ENCODE measurements around the gene ABO. TPM values are rescaled to one million over a fixed set of nuclear protein-coding genes. Genes with fewer than 3 reads are reported as not detected.

The ABO gene
- total and polyA plus RNA-seq, 8 donors: 2.6 to 7.9 (median 5.0) TPM

GRCh38 chr9:133258061-133259015, 16.7 kb downstream of the ABO start:
- no peak overlapping the region for H3K27ac ChIP-seq
- no peak overlapping the region for H3K4me3 ChIP-seq
- no peaks in the 10 kb centered on the region for H3K4me1 ChIP-seq
- intact Hi-C loops (cut with DNase I): no loop called here
- no peaks in the 10 kb centered on the region for H3K27me3 ChIP-seq
- TF ChIP-seq CTCF (IDR thresholded peaks at IDR 0.05): no peak
- no peaks in the 10 kb centered on the region for H3K36me3 ChIP-seq
- DNase-seq (no peak), ATAC-seq (peak; percentile 20)
- no peaks in the 10 kb centered on the region for H3K9me3 ChIP-seq

GRCh38 chr9:133257465-133257956, 17.5 kb downstream of the ABO start:
- Histone ChIP-seq H3K27me3 (no peaks in the 10 kb centered on the region), H3K4me1 (peaks cover 0 to 2% of the 10 kb centered on the region in 2 donors), H3K36me3 (no peaks in the 10 kb centered on the region), H3K4me3 (no peak overlapping the region), H3K27ac (no peak overlapping the region), H3K9me3 (no peaks in the 10 kb centered on the region)
- TF ChIP-seq CTCF (IDR thresholded peaks at IDR 0.05): no peak
- intact Hi-C loops (cut with DNase I): no loop called here
- ATAC-seq (no peak), DNase-seq (no peak)

- no peaks in the 10 kb centered on the region for H3K9me3 ChIP-seq
- no peaks in the 10 kb centered on the region for H3K36me3 ChIP-seq
- no peak overlapping the region for H3K4me3 ChIP-seq
- H3K4me1 ChIP-seq: peaks cover 0 to 6% of the 10 kb centered on the region in 2 donors
- no peak overlapping the region for H3K27ac ChIP-seq
- TF ChIP-seq CTCF (IDR thresholded peaks at IDR 0.05): no peak
- no peaks in the 10 kb centered on the region for H3K27me3 ChIP-seq
- ATAC-seq (no peak), DNase-seq (no peak)
- intact Hi-C loops (cut with DNase I): no loop called here
Measured at GRCh38 chr9:133256686-133257091, 18.3 kb downstream of the ABO start.

GRCh38 chr9:133256136-133256461, 18.9 kb downstream of the ABO start:
- intact Hi-C loops (cut with DNase I): no loop called here
- DNase-seq (no peak), ATAC-seq (no peak)
- Histone ChIP-seq H3K27ac (no peak overlapping the region), H3K27me3 (no peaks in the 10 kb centered on the region), H3K4me1 (peaks cover 0 to 6% of the 10 kb centered on the region in 2 donors), H3K9me3 (no peaks in the 10 kb centered on the region), H3K4me3 (no peak overlapping the region), H3K36me3 (no peaks in the 10 kb centered on the region)
- no peak for TF ChIP-seq CTCF (IDR thresholded peaks at IDR 0.05)

GRCh38 chr9:133255371-133256135, 19.4 kb downstream of the ABO start:
- H3K36me3 ChIP-seq: no peaks in the 10 kb centered on the region
- TF ChIP-seq CTCF (IDR thresholded peaks at IDR 0.05): no peak
- no peaks in the 10 kb centered on the region for H3K27me3 ChIP-seq
- DNase-seq (no peak), ATAC-seq (no peak)
- peaks cover 0 to 6% of the 10 kb centered on the region in 2 donors for H3K4me1 ChIP-seq
- intact Hi-C loops (cut with DNase I): no loop called here
- no peaks in the 10 kb centered on the region for H3K9me3 ChIP-seq
- no peak overlapping the region for H3K4me3 ChIP-seq
- no peak overlapping the region for H3K27ac ChIP-seq
